CD4-positive, alpha-beta memory T cell (primary cell): ENCODE measurements around the gene CFAP157. TPM values are rescaled to one million over a fixed set of nuclear protein-coding genes. Genes with fewer than 3 reads are reported as not detected.
A peak's percentile ranks its signal among the peaks of the same experiment; 100 is the strongest.

ENCODE experiments used
- CTCF ChIA-PET: fragments of 350-600 bp; sonication (Branson Sonifier 250); formaldehyde crosslinking; loops from one replicate; lab custom pipeline; 2021; ENCODE audit warnings: inconsistent platforms; ENCODE audit not compliant: partially characterized antibody; lab: Charles Lee
- POLR2A ChIA-PET: fragments of 350-600 bp; sonication (Branson Sonifier 250); formaldehyde crosslinking; loops from one replicate; lab custom pipeline; 2021; ENCODE audit not compliant: partially characterized antibody; lab: Charles Lee
- DNase-seq, 5 donors: peaks; one replicate each; pipeline versions ENCODE4 v3.0.0 to v3.0.0-alpha.2; 2020 to 2022; ENCODE audit warnings: mixed read lengths in 1 of 5
- H3K27ac ChIP-seq: one replicate; pipeline ENCODE4 v1.7.0; 2013; ENCODE audit warnings: low read depth, low read length
- H3K27me3 ChIP-seq: 2 replicates; pipeline ENCODE4 v1.7.0; 2013; ENCODE audit warnings: mild to moderate bottlenecking, low read length, moderate library complexity; ENCODE audit not compliant: insufficient read depth
- H3K36me3 ChIP-seq: 2 replicates; pipeline ENCODE4 v1.7.0; 2013; ENCODE audit warnings: mild to moderate bottlenecking, low read length, moderate library complexity; ENCODE audit not compliant: insufficient read depth
- H3K4me1 ChIP-seq: 2 replicates; pipeline ENCODE4 v1.7.0; 2013; ENCODE audit warnings: mild to moderate bottlenecking, low read length, moderate library complexity; ENCODE audit not compliant: insufficient read depth
- H3K4me3 ChIP-seq, 2 donors: one replicate each; pipeline ENCODE4 v1.7.0; 2013; ENCODE audit warnings: low read length in 2 of 2, mild to moderate bottlenecking in 1 of 2
- H3K9me3 ChIP-seq, 2 donors: one replicate each; pipeline ENCODE4 v1.7.0; 2013; ENCODE audit warnings: low read length in 2 of 2, control low read depth in 1 of 2; ENCODE audit not compliant: control insufficient read depth in 1 of 2
- H3K27ac Mint-ChIP-seq, 7 donors: one replicate each; pipeline ENCODE4 v1.8.0; 2020 to 2021; ENCODE audit warnings: mixed read lengths in 7 of 7, mild to moderate bottlenecking in 6 of 7, inconsistent platforms in 3 of 7, moderate library complexity in 3 of 7
- H3K27me3 Mint-ChIP-seq, 2 donors: one replicate each; pipeline ENCODE4 v1.8.0; 2020 to 2021; ENCODE audit warnings: mixed read lengths in 2 of 2
- H3K36me3 Mint-ChIP-seq, 2 donors: one replicate each; pipeline ENCODE4 v1.8.0; 2020 to 2021; ENCODE audit warnings: mixed read lengths in 2 of 2, inconsistent platforms in 1 of 2, mild to moderate bottlenecking in 1 of 2
- H3K4me1 Mint-ChIP-seq, 4 donors: one replicate each; pipeline ENCODE4 v1.8.0; 2020 to 2021; ENCODE audit warnings: mixed read lengths in 4 of 4, mild to moderate bottlenecking in 1 of 4
- H3K4me3 Mint-ChIP-seq, 8 donors: one replicate each; pipeline ENCODE4 v1.8.0; 2020 to 2021; ENCODE audit warnings: mixed read lengths in 8 of 8, mild to moderate bottlenecking in 7 of 8, moderate library complexity in 6 of 8, inconsistent platforms in 3 of 8
- H3K9me3 Mint-ChIP-seq, 8 donors: one replicate each; pipeline ENCODE4 v1.8.0; 2020 to 2021; ENCODE audit warnings: mixed read lengths in 8 of 8, mild to moderate bottlenecking in 5 of 8, inconsistent platforms in 3 of 8, moderate library complexity in 1 of 8
- intact Hi-C: fragments of 100-400 bp; cut with micrococcal nuclease; formaldehyde crosslinking; loops from one replicate; pipeline ENCODE4 v1.15.1; 2023
- polyA plus RNA-seq, 2 donors: library from polyadenylated mRNA; unstranded; fragments of 300-500 nt; fragmentation: Illumina TruSeq; gene quantifications; one replicate each; pipeline ENCODE4 v1.2.3, GENCODE V29; 2021
- total RNA-seq, 2 experiments: library from RNA; stranded (reverse); gene quantifications; one replicate each; pipeline ENCODE4 v1.2.3, GENCODE V29; 2021

Gene CFAP157
- total and polyA plus RNA-seq, 4 experiments from 2014 or later, result 0.14 to 0.25 (median 0.22) TPM; not detected in 1

DNA sequence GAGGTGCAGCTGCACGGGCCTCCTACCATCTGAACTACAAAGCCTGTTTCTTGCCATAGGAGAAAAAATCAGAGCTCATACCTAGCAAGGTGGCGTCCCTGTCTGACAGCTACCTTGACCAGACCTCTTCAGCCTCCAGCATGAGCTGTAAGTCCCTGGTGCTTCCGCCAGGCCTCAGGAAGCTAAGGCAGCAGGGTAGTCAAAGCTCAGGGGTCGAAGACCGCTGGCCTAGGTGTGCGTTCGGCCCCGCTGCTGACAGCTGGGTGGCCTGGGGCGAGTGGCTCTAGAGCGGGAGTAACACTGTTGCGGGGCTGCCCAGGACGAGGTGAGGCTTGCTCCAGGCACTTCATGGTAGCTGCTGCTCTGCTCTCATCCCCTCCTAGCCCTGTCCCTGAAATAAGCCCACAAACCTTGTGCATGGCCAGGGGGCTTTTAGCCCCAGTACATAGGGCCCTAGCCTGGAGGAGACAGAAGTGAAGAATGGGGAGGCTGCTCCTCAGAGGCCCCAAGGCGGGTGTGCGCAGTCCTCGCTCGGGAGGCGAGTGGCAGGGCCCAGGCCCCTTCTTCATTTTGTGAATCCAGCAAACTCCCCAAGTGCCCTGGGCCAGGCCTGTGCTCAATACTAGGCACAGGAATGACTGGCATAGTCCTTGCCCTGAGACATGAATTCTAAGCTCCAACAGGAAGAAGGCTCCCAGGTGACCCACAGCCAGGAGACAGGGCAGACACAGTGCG lies 22.9 kb downstream of the CFAP157 start:
- Mint-ChIP-seq H3K4me1 (peaks cover 2 to 11% (median 9%) of the 10 kb centered on the region in 4 donors), H3K36me3 (peaks cover 0 to 9% of the 10 kb centered on the region in 2 donors), H3K27me3 (no peaks in the 10 kb centered on the region), H3K9me3 (no peaks in the 10 kb centered on the region), H3K27ac (peak overlapping the region in 2 of 7 donors; percentile 34 to 60), H3K4me3 (no peak overlapping the region)
- Histone ChIP-seq H3K27ac (no peak overlapping the region), H3K4me1 (peaks cover 10% of the 10 kb centered on the region), H3K27me3 (no peaks in the 10 kb centered on the region), H3K36me3 (peaks cover 6% of the 10 kb centered on the region), H3K9me3 (no peaks in the 10 kb centered on the region), H3K4me3 (no peak overlapping the region)
- DNase-seq, result no peak
- intact Hi-C loops, result loop anchor here (10.0 kb wide), 2 partner anchors 395 to 505 kb away; partner anchors contain the start of gene PTGES2
- CTCF ChIA-PET, result interaction anchor here (1.3 to 2.5 kb wide), 2 partner anchors 14 to 140 kb away, joined by 3 to 14 read pairs; partner anchors contain the start of genes PTRH1 and TTC16
- POLR2A ChIA-PET, result interaction anchor here (1.4 kb wide), 1 partner anchor 14 kb away, joined by 6 read pairs; the partner anchor contains the start of genes PTRH1 and TTC16

DNA sequence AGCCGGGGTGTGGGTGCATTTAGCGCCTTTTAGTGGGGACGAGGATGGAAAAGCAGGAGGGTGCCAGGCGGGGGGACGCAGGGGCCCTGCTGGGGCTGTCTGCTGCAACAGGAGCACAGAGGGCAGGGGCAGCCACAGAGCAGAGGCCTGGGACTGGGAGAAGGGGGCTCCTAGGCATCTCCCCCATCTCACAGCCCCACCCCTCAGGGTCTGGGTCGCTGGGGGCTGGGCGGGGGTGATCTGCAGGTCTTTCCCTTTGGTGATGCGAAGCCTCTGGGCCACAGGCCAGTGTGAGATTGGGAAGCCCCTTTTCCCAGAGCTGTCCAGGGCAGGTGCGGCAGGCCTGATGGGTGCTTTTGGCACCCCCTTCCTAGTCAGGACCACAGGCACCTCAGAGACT lies 23.5 kb downstream of the CFAP157 start:
- Mint-ChIP-seq H3K36me3 (peaks cover 0 to 10% of the 10 kb centered on the region in 2 donors), H3K4me3 (no peak overlapping the region), H3K27me3 (no peaks in the 10 kb centered on the region), H3K4me1 (peaks cover 2 to 14% (median 11%) of the 10 kb centered on the region in 4 donors), H3K9me3 (peaks cover 0 to under 1% (median 0%) of the 10 kb centered on the region in 8 donors), H3K27ac (peak overlapping the region in 1 of 7 donors; percentile 63)
- Histone ChIP-seq H3K36me3 (peaks cover 6% of the 10 kb centered on the region), H3K4me1 (peaks cover 12% of the 10 kb centered on the region), H3K9me3 (no peaks in the 10 kb centered on the region), H3K27me3 (no peaks in the 10 kb centered on the region), H3K4me3 (no peak overlapping the region), H3K27ac (no peak overlapping the region)
- intact Hi-C loops, result loop anchor here (10.0 kb wide), 2 partner anchors 395 to 505 kb away; partner anchors contain the start of gene PTGES2
- CTCF ChIA-PET, result interaction anchor here (2.5 kb wide), 1 partner anchor 141 kb away, joined by 14 read pairs; no protein-coding TSS in a partner anchor
- POLR2A ChIA-PET, result interaction anchor here (1.4 kb wide), 1 partner anchor 14 kb away, joined by 6 read pairs; the partner anchor contains the start of genes PTRH1 and TTC16
- no peak for DNase-seq

DNA sequence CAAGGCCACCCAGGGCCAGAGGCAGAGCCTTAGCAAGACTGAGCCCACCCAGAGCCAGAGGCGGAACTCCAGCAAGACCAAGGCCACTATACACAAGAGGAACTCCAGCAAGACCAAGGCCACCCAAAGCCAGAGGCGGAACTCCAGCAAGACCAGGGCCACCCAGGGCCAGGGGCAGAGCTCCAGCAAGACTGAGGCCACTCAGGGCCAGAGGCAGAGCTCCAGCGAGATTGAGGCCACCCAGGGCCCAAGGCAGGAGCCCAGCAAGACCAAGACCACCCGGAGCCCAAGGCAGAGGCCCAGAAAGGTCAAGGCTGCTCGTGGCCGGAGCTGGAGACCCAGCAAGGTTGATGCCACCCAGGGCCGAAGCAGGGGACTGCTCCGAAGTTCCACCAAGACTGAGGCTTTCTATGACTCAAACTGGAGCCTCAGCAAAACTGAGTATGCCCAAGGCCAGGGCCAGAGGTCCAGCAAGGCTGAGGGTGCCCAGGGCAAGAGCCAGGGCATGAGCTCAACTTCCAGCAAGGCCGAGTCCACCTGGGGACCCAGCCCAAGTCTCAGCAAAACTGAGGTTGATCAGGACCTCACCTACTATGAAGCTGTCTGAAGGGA lies 24.1 kb downstream of the CFAP157 start:
- Histone ChIP-seq H3K27ac (no peak overlapping the region), H3K4me1 (peaks cover 17% of the 10 kb centered on the region), H3K27me3 (no peaks in the 10 kb centered on the region), H3K36me3 (peaks cover 6% of the 10 kb centered on the region), H3K9me3 (no peaks in the 10 kb centered on the region), H3K4me3 (no peak overlapping the region)
- ChIA-PET CTCF (interaction anchor here (1.3 to 5.3 kb wide), 2 partner anchors 139 to 141 kb away, joined by 5 to 85 read pairs; no protein-coding TSS in a partner anchor), POLR2A (interaction anchor here (0.9 to 1.4 kb wide), 3 partner anchors 15 to 280 kb away, joined by 3 to 6 read pairs (median 3); partner anchors contain the start of genes LRSAM1, PTRH1, RPL12 and TTC16)
- Mint-ChIP-seq H3K4me1 (peaks cover 7 to 20% (median 16%) of the 10 kb centered on the region in 4 donors), H3K4me3 (no peak overlapping the region), H3K36me3 (peaks cover 0 to 12% of the 10 kb centered on the region in 2 donors), H3K9me3 (peaks cover 0 to 2% (median 0%) of the 10 kb centered on the region in 8 donors), H3K27ac (peak overlapping the region in 1 of 7 donors; percentile 63), H3K27me3 (no peaks in the 10 kb centered on the region)
- intact Hi-C loops, result loop anchor here (10.0 kb wide), 2 partner anchors 394 to 506 kb away; partner anchors contain the start of gene PTGES2
- DNase-seq, result no peak

DNA sequence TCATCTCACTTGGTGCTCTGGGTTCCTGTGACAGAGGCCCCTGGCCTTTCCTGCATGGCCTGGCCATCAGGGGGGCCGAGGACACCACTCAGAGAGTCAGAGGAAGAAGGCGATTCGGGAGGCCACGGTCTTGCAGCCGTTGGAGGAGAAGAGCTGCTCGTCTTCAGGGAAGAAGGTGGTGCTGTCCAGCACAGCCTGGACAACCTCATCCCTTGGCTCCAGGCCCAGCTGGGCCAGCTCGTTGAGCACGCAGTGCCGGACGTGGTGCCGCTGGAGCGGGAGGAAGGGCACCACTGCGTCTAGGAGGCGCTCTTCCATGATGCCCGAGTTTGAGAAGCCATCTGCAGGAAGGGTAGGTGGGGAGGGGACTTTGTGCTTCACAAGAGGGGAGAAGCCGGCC lies 25.1 kb downstream of the CFAP157 start:
- intact Hi-C loops, result loop anchor here (10.0 kb wide), 2 partner anchors 393 to 507 kb away; partner anchors contain the start of gene PTGES2
- Mint-ChIP-seq H3K27ac (peak overlapping the region in 1 of 7 donors; percentile 29), H3K9me3 (peaks cover 0 to 2% (median 0%) of the 10 kb centered on the region in 8 donors), H3K36me3 (peaks cover 0 to 12% of the 10 kb centered on the region in 2 donors), H3K4me3 (no peak overlapping the region), H3K27me3 (no peaks in the 10 kb centered on the region), H3K4me1 (peaks cover 7 to 24% (median 18%) of the 10 kb centered on the region in 4 donors)
- ChIA-PET CTCF (interaction anchor here (1.3 to 6.1 kb wide), 4 partner anchors 24 to 190 kb away, joined by 4 to 85 read pairs (median 36); no protein-coding TSS in a partner anchor), POLR2A (interaction anchor here (0.9 to 1.2 kb wide), 3 partner anchors 39 to 281 kb away, joined by 3 read pairs; partner anchors contain the start of genes LRSAM1 and RPL12)
- Histone ChIP-seq H3K27ac (no peak overlapping the region), H3K36me3 (peaks cover 6% of the 10 kb centered on the region), H3K27me3 (no peaks in the 10 kb centered on the region), H3K4me3 (no peak overlapping the region), H3K4me1 (peaks cover 18% of the 10 kb centered on the region), H3K9me3 (no peaks in the 10 kb centered on the region)
- no peak for DNase-seq

DNA sequence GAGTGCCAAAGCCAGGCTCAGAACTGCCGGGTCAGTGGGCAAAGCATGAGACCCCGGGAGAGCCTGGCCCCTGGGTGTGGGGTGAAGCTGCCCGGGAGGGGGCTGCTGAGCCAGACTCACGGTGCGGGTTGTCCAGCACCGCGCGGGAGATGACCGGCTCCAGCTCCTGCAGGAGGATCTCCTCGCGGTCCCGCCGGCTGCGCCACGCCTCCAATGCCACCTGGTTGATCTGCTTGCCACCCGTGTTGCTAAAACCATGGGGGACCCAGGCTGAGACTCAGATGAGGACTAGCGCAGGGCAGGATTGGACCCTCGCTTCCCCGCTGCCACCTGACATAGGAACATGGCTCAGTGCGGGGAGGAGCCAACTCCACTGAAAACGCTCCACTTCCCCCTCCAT lies 25.7 kb downstream of the CFAP157 start:
- peak overlapping the region in 1 of 8 donors; percentile 21 for H3K4me3 Mint-ChIP-seq
- H3K27me3 Mint-ChIP-seq, result no peaks in the 10 kb centered on the region
- POLR2A ChIA-PET, result interaction anchor here (0.9 to 3.8 kb wide), 3 partner anchors 15 to 53 kb away, joined by 3 to 39 read pairs (median 3); partner anchors contain the start of genes CDK9, PTRH1 and TTC16

DNA sequence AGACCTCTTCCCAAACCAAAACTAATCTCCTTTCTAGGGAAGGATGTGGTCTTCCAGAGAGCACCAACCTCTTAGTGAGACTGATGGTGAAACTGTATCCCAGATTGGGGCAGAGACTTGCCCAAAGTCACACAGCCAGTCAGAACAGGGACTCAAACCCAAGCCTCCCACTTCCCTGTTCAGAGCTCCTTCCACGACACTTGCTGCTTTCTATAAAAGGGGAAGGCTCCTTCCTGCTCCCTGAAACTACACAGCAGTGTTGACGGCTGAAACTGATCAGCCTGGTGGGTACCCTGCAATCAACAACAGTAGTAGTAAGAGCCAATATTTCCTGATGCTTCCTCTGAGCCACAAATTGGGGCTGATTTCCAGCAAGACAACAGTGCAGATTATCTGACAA lies 26.8 kb downstream of the CFAP157 start:
- POLR2A ChIA-PET, result interaction anchor here (1.1 to 4.1 kb wide), 6 partner anchors 16 to 143 kb away, joined by 3 to 81 read pairs (median 22); partner anchors contain the start of genes CDK9, PTRH1 and TTC16
- H3K4me1 ChIP-seq, result peaks cover 18% of the 10 kb centered on the region

More for the DNA sequence above, 25.7 kb downstream of the CFAP157 start:
- peak in 1 of 5 donors; percentile 14 for DNase-seq
- intact Hi-C loops, result loop anchor here (10.0 kb wide), 2 partner anchors 392 to 508 kb away; partner anchors contain the start of gene PTGES2
- peaks cover 0 to 15% of the 10 kb centered on the region in 2 donors for H3K36me3 Mint-ChIP-seq
- no peaks in the 10 kb centered on the region for H3K27me3 ChIP-seq
- H3K4me1 ChIP-seq, result peaks cover 18% of the 10 kb centered on the region
- H3K27ac ChIP-seq, result no peak overlapping the region
- peaks cover 7 to 27% (median 18%) of the 10 kb centered on the region in 4 donors for H3K4me1 Mint-ChIP-seq
- peaks cover 0 to 2% (median 0%) of the 10 kb centered on the region in 8 donors for H3K9me3 Mint-ChIP-seq
- no peak overlapping the region for H3K27ac Mint-ChIP-seq
- CTCF ChIA-PET, result interaction anchor here (1.1 to 6.1 kb wide), 5 partner anchors 9 to 189 kb away, joined by 3 to 85 read pairs (median 4); no protein-coding TSS in a partner anchor
- H3K36me3 ChIP-seq, result peaks cover 6% of the 10 kb centered on the region
- H3K9me3 ChIP-seq, result no peaks in the 10 kb centered on the region
- H3K4me3 ChIP-seq, result no peak overlapping the region

More for the DNA sequence above, 26.8 kb downstream of the CFAP157 start:
- CTCF ChIA-PET, result interaction anchor here (1.1 to 6.1 kb wide), 12 partner anchors 10 to 230 kb away, joined by 3 to 85 read pairs (median 10); partner anchors contain the start of genes CDK9, PTRH1 and TTC16
- H3K4me3 Mint-ChIP-seq, result peak overlapping the region in 4 of 8 donors; percentile 29 to 93 (median 58)
- Histone ChIP-seq H3K27me3 (no peaks in the 10 kb centered on the region), H3K27ac (no peak overlapping the region), H3K36me3 (peaks cover 14% of the 10 kb centered on the region), H3K4me3 (no peak overlapping the region), H3K9me3 (no peaks in the 10 kb centered on the region)
- DNase-seq, result no peak
- H3K9me3 Mint-ChIP-seq, result peaks cover 0 to 2% (median 0%) of the 10 kb centered on the region in 8 donors
- peak overlapping the region; percentile 30 to 90 (median 74) for H3K27ac Mint-ChIP-seq
- H3K4me1 Mint-ChIP-seq, result peaks cover 7 to 27% (median 18%) of the 10 kb centered on the region in 4 donors
- peaks cover 7 to 24% of the 10 kb centered on the region in 2 donors for H3K36me3 Mint-ChIP-seq
- no peaks in the 10 kb centered on the region for H3K27me3 Mint-ChIP-seq
- intact Hi-C loops, result loop anchor here (1.0 to 10.0 kb wide), 5 partner anchors 26 to 509 kb away; partner anchors contain the start of genes LRSAM1, PTGES2 and RPL12
